A549 (cell line): ENCODE data around the gene LMBR1L.

Experiments
- EP300 ChIP-seq, 2 experiments: fragments of >200 bp; sonication (Bioruptor Twin); formaldehyde crosslinking; IDR thresholded peaks; 2 replicates in 1 of 2; 3 replicates in 1 of 2; pipeline ENCODE4 v1.6.1; 2016 to 2017
- MAFK ChIP-seq: fragments of 450-650 bp; IDR thresholded peaks from 2 replicates; pipeline ENCODE4 v1.6.1; 2014; ENCODE audit not compliant: partially characterized antibody
- RAD21 ChIP-seq, 2 experiments: fragments of >200 bp in 1 of 2; sonication (Bioruptor Twin) in 1 of 2; formaldehyde crosslinking in 1 of 2; IDR thresholded peaks in 1 of 2; conservative IDR thresholded peaks in 1 of 2; 2 replicates in 1 of 2; 3 replicates in 1 of 2; pipeline ENCODE4 v1.6.1; 2012 to 2018; ENCODE audit warnings: inconsistent platforms in 1 of 2
- RCOR1 ChIP-seq: fragments of 150-350 bp; IDR thresholded peaks from 2 replicates; pipeline ENCODE4 v1.6.1; 2014; ENCODE audit warnings: antibody characterized with exemption, low read length, low read depth
- TF ChIP-seq, protein P1 (sequence below): fragments of >200 bp; sonication (Bioruptor Twin); formaldehyde crosslinking; IDR thresholded peaks from 3 replicates; pipeline ENCODE4 v1.5.1; 2016

DNA sequence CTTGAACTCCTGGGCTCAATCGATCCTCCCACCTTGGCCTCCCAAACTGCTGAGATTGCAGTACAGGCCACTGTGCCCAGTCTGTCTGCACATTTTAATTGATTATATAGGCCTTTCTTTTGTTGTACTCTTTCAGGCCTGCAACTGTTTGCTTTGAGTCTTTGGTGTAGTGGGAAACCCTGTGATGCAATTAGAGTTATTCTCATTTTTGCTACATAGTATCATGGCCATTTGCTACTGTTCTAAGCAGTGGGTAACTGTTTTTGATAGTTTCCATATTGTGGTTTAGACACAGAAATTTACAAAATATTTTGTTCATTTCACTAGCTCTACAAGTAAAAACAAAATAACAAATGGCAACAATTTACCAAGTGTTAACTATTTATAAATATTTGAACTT is 26.8 kb upstream of the LMBR1L start:
- TF ChIP-seq, protein P1, sequence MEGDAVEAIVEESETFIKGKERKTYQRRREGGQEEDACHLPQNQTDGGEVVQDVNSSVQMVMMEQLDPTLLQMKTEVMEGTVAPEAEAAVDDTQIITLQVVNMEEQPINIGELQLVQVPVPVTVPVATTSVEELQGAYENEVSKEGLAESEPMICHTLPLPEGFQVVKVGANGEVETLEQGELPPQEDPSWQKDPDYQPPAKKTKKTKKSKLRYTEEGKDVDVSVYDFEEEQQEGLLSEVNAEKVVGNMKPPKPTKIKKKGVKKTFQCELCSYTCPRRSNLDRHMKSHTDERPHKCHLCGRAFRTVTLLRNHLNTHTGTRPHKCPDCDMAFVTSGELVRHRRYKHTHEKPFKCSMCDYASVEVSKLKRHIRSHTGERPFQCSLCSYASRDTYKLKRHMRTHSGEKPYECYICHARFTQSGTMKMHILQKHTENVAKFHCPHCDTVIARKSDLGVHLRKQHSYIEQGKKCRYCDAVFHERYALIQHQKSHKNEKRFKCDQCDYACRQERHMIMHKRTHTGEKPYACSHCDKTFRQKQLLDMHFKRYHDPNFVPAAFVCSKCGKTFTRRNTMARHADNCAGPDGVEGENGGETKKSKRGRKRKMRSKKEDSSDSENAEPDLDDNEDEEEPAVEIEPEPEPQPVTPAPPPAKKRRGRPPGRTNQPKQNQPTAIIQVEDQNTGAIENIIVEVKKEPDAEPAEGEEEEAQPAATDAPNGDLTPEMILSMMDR: no peak
- no peak for TF ChIP-seq RCOR1
- peak; percentile 8 for TF ChIP-seq MAFK
- TF ChIP-seq EP300 (IDR thresholded peaks at IDR 0.05): no peak
- no peak for TF ChIP-seq RAD21 (conservative IDR thresholded peaks at IDR 0.05 in 1 of 2, IDR thresholded peaks at IDR 0.05 in 1 of 2)
